Measurements from ENCODE around the gene RBM12.

GRCh38 chr20:35611482-35611881 lies 53.2 kb downstream of the RBM12 start:
- no peak for TF ChIP-seq EZH2 (IDR thresholded peaks at IDR 0.05; ENCODE audit: insufficient read depth, low read length)
- TF ChIP-seq, protein P1, sequence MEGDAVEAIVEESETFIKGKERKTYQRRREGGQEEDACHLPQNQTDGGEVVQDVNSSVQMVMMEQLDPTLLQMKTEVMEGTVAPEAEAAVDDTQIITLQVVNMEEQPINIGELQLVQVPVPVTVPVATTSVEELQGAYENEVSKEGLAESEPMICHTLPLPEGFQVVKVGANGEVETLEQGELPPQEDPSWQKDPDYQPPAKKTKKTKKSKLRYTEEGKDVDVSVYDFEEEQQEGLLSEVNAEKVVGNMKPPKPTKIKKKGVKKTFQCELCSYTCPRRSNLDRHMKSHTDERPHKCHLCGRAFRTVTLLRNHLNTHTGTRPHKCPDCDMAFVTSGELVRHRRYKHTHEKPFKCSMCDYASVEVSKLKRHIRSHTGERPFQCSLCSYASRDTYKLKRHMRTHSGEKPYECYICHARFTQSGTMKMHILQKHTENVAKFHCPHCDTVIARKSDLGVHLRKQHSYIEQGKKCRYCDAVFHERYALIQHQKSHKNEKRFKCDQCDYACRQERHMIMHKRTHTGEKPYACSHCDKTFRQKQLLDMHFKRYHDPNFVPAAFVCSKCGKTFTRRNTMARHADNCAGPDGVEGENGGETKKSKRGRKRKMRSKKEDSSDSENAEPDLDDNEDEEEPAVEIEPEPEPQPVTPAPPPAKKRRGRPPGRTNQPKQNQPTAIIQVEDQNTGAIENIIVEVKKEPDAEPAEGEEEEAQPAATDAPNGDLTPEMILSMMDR (IDR thresholded peaks at IDR 0.05; ENCODE audit: insufficient read depth, low read depth, low read length): no peak

All from astrocyte (in vitro differentiated cells and primary cell).